K562 (cell line): Measurements from ENCODE around the gene COL10A1. TPM values are rescaled to one million over a fixed set of nuclear protein-coding genes. Genes with fewer than 3 reads are reported as not detected.
A peak's percentile ranks its signal among the peaks of the same experiment; 100 is the strongest.

Experiments used
- ARID2 ChIP-seq: fragments of 450-650 bp; IDR thresholded peaks from 2 replicates; pipeline ENCODE4 v1.6.1; 2017; ENCODE audit warnings: antibody characterized with exemption, mild to moderate bottlenecking
- BCLAF1 ChIP-seq, 2 experiments: fragments of 450-650 bp in 1 of 2; IDR thresholded peaks; 2 replicates each; pipeline ENCODE4 v1.6.1; 2011 to 2017; ENCODE audit warnings: low read depth in 2 of 2, antibody characterized with exemption in 1 of 2, borderline replicate concordance in 1 of 2, low read length in 1 of 2, mild to moderate bottlenecking in 1 of 2, mixed read lengths in 1 of 2; ENCODE audit not compliant: control insufficient read depth in 1 of 2
- BDP1 ChIP-seq: IDR thresholded peaks from 3 replicates; pipeline ENCODE4 v1.6.1; 2011; ENCODE audit not compliant: insufficient read length, insufficient read depth
- BRD4 ChIP-seq: fragments of 200-600 bp; sonication (generic); IDR thresholded peaks from 2 replicates; pipeline ENCODE4 v1.6.1; 2017; ENCODE audit warnings: inconsistent platforms
- CBX5 ChIP-seq: IDR thresholded peaks from 2 replicates; pipeline ENCODE4 v1.6.1; 2014; ENCODE audit warnings: low read depth, borderline replicate concordance
- CXXC5 ChIP-seq: fragments of 250-450 bp; sonication (Bioruptor Pico); IDR thresholded peaks from 2 replicates; pipeline ENCODE4 v1.8.0; 2022; ENCODE audit warnings: inconsistent platforms, mild to moderate bottlenecking, moderate library complexity
- EHMT2 ChIP-seq: fragments of 450-650 bp; IDR thresholded peaks from 2 replicates; pipeline ENCODE4 v1.6.1; 2018; ENCODE audit warnings: antibody characterized with exemption
- ETV5 ChIP-seq: sonication (generic); formaldehyde crosslinking; IDR thresholded peaks from 2 replicates; pipeline ENCODE4 v1.4.0; 2020; ENCODE audit warnings: low read depth, mild to moderate bottlenecking, missing genetic modification reagents
- HDGF ChIP-seq: fragments of 450-650 bp; IDR thresholded peaks from 2 replicates; pipeline ENCODE4 v1.6.1; 2016
- HSF4 ChIP-seq: fragments of 250-450 bp; sonication (Bioruptor Pico); IDR thresholded peaks from 2 replicates; pipeline ENCODE4 v2.1.2; 2022; ENCODE audit warnings: mild to moderate bottlenecking, moderate library complexity, borderline replicate concordance
- IRF1 ChIP-seq: sonication (generic); formaldehyde crosslinking; IDR thresholded peaks from 2 replicates; pipeline ENCODE4 v1.8.0; 2022; ENCODE audit warnings: missing genetic modification reagents, mild to moderate bottlenecking, borderline replicate concordance
- MTF1 ChIP-seq: fragments of 250-450 bp; sonication (Bioruptor Pico); IDR thresholded peaks from 2 replicates; pipeline ENCODE4 v1.9.0; 2021; ENCODE audit warnings: moderate library complexity, mild to moderate bottlenecking, inconsistent platforms, borderline replicate concordance
- NCOA1 ChIP-seq: fragments of 450-650 bp; IDR thresholded peaks from 2 replicates; pipeline ENCODE4 v1.6.1; 2016; ENCODE audit warnings: low read depth
- NFE2 ChIP-seq: IDR thresholded peaks from 2 replicates; pipeline ENCODE4 v1.6.1; 2014; ENCODE audit warnings: antibody characterized with exemption, low read depth
- NFRKB ChIP-seq: fragments of 450-650 bp; IDR thresholded peaks from 2 replicates; pipeline ENCODE4 v1.6.1; 2016; ENCODE audit warnings: low read depth
- SIRT6 ChIP-seq: IDR thresholded peaks from one replicate; pipeline ENCODE4 v1.6.1; 2012; ENCODE audit warnings: low read depth, mild to moderate bottlenecking, control low read depth, inconsistent platforms, low read length, moderate library complexity
- SMARCB1 ChIP-seq: IDR thresholded peaks from 2 replicates; pipeline ENCODE4 v1.6.1; 2011; ENCODE audit warnings: improper control_type of control experiment, low read depth; ENCODE audit not compliant: insufficient read length
- TARDBP ChIP-seq: fragments of 450-650 bp; IDR thresholded peaks from 2 replicates; pipeline ENCODE4 v1.6.1; 2016
- ZNF3 ChIP-seq: fragments of 250-450 bp; sonication (Bioruptor Pico); IDR thresholded peaks from 2 replicates; pipeline ENCODE4 v1.5.0; 2021; ENCODE audit warnings: mild to moderate bottlenecking, moderate library complexity
- ZNF316 ChIP-seq: fragments of 450-650 bp; IDR thresholded peaks from 2 replicates; pipeline ENCODE4 v1.6.1; 2016
- ZNF592 ChIP-seq: fragments of 450-650 bp; IDR thresholded peaks from 2 replicates; pipeline ENCODE4 v1.6.1; 2017; ENCODE audit warnings: antibody characterized with exemption, mild to moderate bottlenecking
- ZNF780A ChIP-seq: fragments of 250-450 bp; sonication (Bioruptor Pico); IDR thresholded peaks from 2 replicates; pipeline ENCODE4 v1.5.0; 2021; ENCODE audit warnings: mild to moderate bottlenecking
- ZSCAN29 ChIP-seq: fragments of 450-650 bp; IDR thresholded peaks from 2 replicates; pipeline ENCODE4 v1.6.1; 2017
- polyA plus RNA-seq, 8 experiments: library from polyadenylated mRNA; depleted of rRNA in 4 of 8; stranded (reverse) in 5 of 8; unstranded in 3 of 8; fragments of >200 nt; fragmentation: Nextera tagmentation in 2 of 8; fragmentation: Illumina TruSeq in 1 of 8; extraction: Ambion mirVana in 2 of 8; extraction: Trizol in 1 of 8; gene quantifications; 2 replicates each; pipeline versions ENCODE4 v1.2.1 to v1.2.3, GENCODE V29; 2011 to 2014; ENCODE audit warnings: inconsistent platforms in 1 of 8, missing spikeins in 1 of 8
- total RNA-seq, 7 experiments: library from RNA; depleted of rRNA in 6 of 7; stranded (reverse); fragments of >200 nt in 6 of 7; fragmentation: Illumina TruSeq in 2 of 7; extraction: Trizol in 2 of 7; gene quantifications; 2 replicates each; pipeline versions ENCODE4 v1.2.1 to v1.2.3, GENCODE V29; 2011 to 2021; ENCODE audit warnings: low replicate concordance in 1 of 7

The COL10A1 gene
- total and polyA plus RNA-seq, 9 of the 15 experiments (the other 6 are each of a cell fraction or from before 2014, with no cell fraction given) = 0.06 to 0.08 TPM; not detected in 7

- TF ChIP-seq NFE2 (peak; percentile 92), ZNF3 (CRISPR knock-in tag) (no peak), SIRT6 (no peak), HSF4 (no peak), MTF1 (CRISPR knock-in tag) (no peak), TARDBP (no peak), CXXC5 (CRISPR knock-in tag) (peak; percentile 35; the same call in 1 of the 2 replicates), SMARCB1 (no peak), NCOA1 (peak; percentile 42; the same call in 1 of the 2 replicates), IRF1 (CRISPR knock-in tag) (no peak), EHMT2 (peak; percentile 75), CBX5 (no peak), ZSCAN29 (no peak), BCLAF1 (IDR thresholded peaks at IDR 0.05; ENCODE audit: borderline replicate concordance in 1 of 2, control insufficient read depth in 1 of 2, low read depth in 2 of 2, low read length in 1 of 2) (no peak), HDGF (no peak), BRD4 (no peak), ZNF780A (no peak), ZNF592 (peak; percentile 95), ARID2 (peak; percentile 20; the same call in 1 of the 2 replicates), BDP1 (no peak), ZNF316 (peak; percentile 94), ETV5 (CRISPR knock-in tag) (no peak), NFRKB (peak; percentile 34; the same call in 1 of the 2 replicates)
Observed at GRCh38 chr6:116156405-116157326, 30.7 kb upstream of the COL10A1 start (continued).
